GM12874 (cell line): ENCODE data around the gene SERP2.

Source experiments
- TF ChIP-seq, protein P1 (sequence below): IDR thresholded peaks from 2 replicates; pipeline ENCODE4 v1.5.1; 2011; ENCODE audit warnings: low read depth, mild to moderate bottlenecking, control low read depth, low read length, moderate library complexity; ENCODE audit not compliant: insufficient read depth

The SERP2 gene

DNA sequence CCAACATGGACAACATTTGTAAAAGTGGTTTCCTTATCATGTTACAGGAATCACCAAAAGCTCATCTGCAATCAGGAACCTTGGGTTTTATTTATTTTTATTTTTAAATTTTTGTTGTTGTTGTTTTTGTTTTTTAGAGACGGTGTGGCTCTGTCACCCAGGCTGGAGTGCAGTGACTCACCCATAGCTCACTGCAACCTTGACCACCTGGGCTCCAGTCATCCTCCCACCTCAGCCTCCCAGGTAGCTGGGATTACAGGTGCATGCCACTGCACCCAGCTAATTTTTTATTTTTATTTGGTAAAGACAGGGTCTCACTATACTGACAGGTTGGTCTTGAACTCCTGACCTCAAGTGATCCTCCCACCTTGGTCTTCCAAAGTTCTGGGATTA lies 13.6 kb upstream of the SERP2 start:
- TF ChIP-seq, protein P1, sequence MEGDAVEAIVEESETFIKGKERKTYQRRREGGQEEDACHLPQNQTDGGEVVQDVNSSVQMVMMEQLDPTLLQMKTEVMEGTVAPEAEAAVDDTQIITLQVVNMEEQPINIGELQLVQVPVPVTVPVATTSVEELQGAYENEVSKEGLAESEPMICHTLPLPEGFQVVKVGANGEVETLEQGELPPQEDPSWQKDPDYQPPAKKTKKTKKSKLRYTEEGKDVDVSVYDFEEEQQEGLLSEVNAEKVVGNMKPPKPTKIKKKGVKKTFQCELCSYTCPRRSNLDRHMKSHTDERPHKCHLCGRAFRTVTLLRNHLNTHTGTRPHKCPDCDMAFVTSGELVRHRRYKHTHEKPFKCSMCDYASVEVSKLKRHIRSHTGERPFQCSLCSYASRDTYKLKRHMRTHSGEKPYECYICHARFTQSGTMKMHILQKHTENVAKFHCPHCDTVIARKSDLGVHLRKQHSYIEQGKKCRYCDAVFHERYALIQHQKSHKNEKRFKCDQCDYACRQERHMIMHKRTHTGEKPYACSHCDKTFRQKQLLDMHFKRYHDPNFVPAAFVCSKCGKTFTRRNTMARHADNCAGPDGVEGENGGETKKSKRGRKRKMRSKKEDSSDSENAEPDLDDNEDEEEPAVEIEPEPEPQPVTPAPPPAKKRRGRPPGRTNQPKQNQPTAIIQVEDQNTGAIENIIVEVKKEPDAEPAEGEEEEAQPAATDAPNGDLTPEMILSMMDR = no peak

DNA sequence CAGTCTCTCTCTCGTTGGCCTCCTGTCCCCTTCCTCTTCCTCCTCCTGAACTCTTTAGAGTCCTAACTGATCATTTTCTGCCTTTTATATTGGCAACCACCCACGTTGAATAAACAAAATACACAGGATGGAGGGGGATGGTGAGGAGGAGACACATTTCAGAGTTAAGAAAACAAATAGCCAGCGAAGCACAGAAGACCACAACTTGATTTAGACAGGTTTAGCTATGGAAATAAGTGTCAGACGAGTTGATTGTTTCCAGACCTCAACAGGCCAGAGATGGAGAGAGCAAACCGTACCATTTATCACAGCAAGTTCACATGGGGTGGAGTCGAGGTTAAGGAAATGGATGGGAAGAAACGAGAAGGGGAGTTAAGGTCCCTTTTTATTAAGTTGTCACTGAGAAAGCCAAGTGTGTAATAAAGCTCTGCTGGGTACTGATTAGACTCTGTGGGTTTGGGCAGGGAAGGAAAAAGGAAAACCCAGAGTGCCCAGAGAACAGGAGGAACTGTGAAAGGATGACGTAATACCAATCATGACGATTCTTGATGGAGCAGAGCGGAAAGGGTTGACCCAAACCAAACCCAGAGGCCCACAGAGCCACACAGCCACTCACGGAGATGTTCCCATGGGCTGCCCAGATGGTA lies 11.1 kb upstream of the SERP2 start:
- TF ChIP-seq, protein P1 = no peak

- TF ChIP-seq, protein P1 = no peak
Observed at GRCh38 chr13:44363631-44364344, 9.8 kb upstream of the SERP2 start.

- TF ChIP-seq, protein P1 = no peak
Observed at GRCh38 chr13:44364345-44365000, 9.2 kb upstream of the SERP2 start.

DNA sequence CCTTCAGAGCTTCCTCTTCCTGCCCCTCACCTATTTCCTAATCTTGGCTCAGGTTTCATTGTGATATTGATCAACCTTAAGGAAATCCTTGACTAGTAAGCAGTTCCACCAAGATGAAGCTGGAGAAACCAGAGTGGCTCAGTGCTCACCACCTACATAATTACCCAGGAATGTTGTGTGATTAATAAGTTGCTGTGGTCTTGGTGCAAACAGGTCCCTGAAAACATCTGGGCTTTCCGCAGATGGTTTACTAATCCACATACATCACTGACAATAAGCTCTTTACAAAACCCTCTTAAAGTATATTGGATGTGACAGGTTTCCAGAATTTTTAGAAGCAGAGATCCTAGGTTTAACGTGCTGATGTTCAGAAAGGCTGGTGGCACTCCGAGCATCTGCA lies 8.6 kb upstream of the SERP2 start:
- TF ChIP-seq, protein P1 = no peak

GRCh38 chr13:44365899-44366298 lies 7.7 kb upstream of the SERP2 start:
- TF ChIP-seq, protein P1 = no peak

GRCh38 chr13:44368062-44368591 lies 5.5 kb upstream of the SERP2 start:
- TF ChIP-seq, protein P1 = no peak
